Measurements from ENCODE around the gene PLPP6. TPM values are rescaled to one million over a fixed set of nuclear protein-coding genes. Genes with fewer than 3 reads are reported as not detected.

Gene PLPP6
- total RNA-seq, result 7.5 and 8.5 TPM in 2 replicates

GRCh38 chr9:4662108-4662988, at the start of gene PLPP6:
PLPP6 (plus strand) TSS chr9:4662294; CDS start chr9:4662376, 82 bp downstream.

GRCh38 chr9:4666042-4666699, 4.1 kb downstream of the PLPP6 start, which contains the start of gene SPATA6L:
SPATA6L (minus strand) TSS chr9:4666480; CDS start chr9:4666250, 230 bp downstream.

GRCh38 chr9:4679268-4680172, 17.4 kb downstream of the PLPP6 start, which contains the start of gene CDC37L1:
CDC37L1 (plus strand) TSS chr9:4679569; CDS start chr9:4679768, 199 bp downstream.

Other genes with a start within 250 kb of the PLPP6 start
- 5.4 and 8.3 TPM in 2 replicates for gene SLC1A1, start 171.8 kb upstream of the PLPP6 start, total RNA-seq
- gene SPATA6L, start 4.2 kb downstream of the PLPP6 start, total RNA-seq, result 0.65 and 0.73 TPM in 2 replicates
- gene CDC37L1, start 17.3 kb downstream of the PLPP6 start, total RNA-seq, result 19.1 and 19.9 TPM in 2 replicates
- 69.0 and 81.0 TPM in 2 replicates for gene AK3, start 78.9 kb downstream of the PLPP6 start, total RNA-seq
- 10.9 and 13.1 TPM in 2 replicates for gene RCL1, start 130.7 kb downstream of the PLPP6 start, total RNA-seq

Data from hair follicle dermal papilla cell (primary cell).